NCI-H146 treated with DMSO at 0.1 percent for 48 hours (cell line): ENCODE results near the gene NKIRAS2.
"Not testable (repeated sequence)": the region's sequence is repeated elsewhere in the genome, so short reads cannot be mapped to it uniquely, and the experiment has no call there.

Experiments used
- DNase-seq: peaks from one replicate; lab custom pipeline; 2025; ENCODE audit not compliant: unreplicated experiment; lab: John Stamatoyannopoulos, UW

The NKIRAS2 gene

DNA sequence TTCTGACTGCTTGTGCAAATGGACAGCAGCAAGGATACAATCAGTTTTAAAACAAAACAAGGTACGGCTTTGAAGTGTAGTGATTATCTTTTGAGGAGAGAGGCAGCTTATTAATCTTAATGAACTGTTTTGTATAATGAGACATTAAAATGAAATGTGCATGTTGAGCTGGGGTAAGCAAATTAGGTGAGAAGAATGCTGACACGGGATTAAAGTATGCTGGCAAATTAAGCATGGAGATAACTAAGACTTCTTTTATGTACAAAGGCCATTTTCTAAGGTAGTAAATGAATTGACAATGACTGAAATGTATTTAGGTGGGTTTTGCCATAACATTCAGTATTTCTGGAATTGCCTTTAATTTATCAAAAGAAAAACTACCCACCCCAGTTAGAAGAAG lies 21.4 kb upstream of the NKIRAS2 start:
- DNase-seq, result no peak

DNA sequence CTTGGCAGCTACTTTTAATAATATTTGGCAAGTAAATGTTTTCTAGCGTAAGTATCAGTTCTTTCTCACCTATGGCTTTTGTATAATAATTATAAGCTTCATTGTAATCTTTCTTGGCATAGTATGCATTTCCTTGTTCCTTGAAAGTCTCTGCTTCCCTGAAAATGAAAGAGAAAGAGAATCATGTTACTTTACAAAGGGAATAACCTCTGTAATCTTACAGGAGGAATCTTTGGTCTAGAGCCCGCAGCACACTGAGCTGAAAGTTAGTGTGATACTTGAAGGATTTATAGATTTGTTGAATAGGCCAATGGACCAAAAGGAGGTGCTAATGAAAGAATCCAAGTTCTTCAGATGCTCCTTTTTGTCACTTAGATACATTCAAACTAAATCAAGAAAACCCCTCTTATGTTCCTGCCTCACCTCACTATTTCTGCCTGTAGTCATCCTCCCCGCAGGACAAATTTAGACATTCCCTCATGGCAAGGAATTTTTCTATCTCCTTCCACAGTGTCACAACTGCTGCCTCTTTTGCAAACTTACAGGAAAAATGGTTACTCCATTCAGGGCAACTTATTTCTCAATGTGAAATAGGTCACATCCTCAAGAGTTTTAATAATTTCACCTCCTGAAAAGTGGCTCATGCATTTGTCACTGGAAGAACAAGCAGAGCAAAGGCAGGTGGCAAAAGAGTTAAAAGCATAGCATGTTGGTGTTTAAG lies 19.3 kb upstream of the NKIRAS2 start:
- no peak for DNase-seq

DNA sequence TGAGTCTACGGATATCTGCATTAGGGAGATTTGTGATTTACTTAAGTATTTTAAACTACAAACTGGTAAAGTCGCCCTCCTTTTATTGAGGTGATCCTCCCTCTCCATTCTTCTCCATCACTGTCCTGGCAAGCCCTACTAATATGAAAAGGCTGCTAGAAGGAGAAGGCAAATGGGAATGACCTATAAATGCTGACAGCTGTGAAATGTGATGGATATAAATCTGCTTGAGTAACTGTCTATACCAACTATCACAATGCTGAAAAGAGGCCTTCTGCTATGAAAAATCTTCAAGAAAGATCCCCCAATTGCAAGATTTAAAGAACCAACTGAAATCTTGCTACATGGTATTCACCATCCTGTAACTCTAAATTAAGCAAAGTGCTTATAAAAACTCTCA lies 18.2 kb upstream of the NKIRAS2 start:
- DNase-seq, result no peak

DNA sequence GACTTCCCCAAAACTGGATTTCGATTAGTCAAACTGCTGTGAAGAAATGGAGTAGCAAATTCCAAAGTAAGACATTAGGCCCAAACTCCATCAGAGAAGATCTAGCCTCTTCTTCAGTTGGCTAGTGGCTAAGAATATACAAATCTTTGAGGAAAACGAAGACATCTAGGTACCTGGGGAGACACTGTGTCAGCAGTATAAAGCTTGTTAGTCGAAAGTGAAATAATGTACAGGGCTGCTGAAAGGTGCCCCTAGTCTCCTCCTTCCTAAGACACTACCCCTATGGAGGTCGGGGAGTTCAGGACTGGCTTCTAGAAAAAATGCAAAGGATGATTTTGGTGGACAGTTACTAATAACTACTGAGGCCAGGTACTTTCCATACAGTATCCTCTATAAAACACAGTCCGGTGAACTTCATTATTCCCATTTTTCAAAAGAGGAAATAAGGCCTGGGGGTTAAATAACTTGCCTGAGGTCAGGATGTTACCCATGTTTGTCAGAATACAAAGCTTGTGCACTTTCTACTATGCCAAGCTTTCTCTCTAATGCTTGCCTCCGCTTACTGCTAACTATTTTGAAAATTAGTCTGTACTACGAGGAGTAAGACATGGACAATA lies 17.6 kb upstream of the NKIRAS2 start:
- no peak for DNase-seq

DNA sequence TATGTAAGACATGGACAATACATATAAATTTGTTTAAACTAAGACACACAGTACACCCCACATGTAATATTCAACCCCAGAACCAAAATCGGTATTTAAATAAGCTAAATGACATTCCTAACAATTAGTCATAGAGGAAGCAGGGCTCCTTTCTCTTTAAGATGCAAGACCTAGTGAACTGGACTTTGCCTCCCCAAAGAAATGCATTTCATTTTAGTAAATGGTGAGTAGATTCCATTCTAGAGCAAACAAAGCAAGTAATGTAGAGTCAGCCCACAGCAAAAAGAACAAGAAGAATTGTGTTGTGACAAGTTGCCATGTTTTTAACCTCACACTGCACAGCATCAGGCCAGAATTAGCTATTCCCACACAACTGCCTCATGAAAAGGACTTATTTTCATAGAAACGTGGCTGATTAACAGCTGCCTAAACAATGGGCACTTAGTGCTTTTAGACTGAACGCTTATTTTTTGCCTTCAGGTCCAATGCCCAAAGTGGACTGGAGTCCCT lies 17.0 kb upstream of the NKIRAS2 start:
- no peak for DNase-seq

DNA sequence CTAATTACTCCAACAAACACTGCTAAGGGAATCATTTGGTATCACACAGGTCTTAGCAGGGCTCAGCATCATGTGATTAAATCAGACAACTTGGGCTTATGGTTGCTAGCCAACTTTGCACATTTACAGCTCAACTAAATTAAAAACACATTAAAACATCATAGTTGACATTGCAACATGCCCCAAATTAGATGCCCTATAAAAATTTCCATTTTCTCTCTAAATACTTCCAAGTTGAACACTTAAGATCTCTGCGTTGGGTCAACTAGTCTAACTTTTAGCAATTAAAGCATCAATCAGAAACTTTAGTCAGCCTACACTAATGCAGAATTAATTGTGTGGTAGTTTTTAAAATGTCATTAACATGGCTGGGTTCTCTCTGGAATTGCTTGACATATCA lies 14.7 kb upstream of the NKIRAS2 start:
- DNase-seq, result no peak

DNA sequence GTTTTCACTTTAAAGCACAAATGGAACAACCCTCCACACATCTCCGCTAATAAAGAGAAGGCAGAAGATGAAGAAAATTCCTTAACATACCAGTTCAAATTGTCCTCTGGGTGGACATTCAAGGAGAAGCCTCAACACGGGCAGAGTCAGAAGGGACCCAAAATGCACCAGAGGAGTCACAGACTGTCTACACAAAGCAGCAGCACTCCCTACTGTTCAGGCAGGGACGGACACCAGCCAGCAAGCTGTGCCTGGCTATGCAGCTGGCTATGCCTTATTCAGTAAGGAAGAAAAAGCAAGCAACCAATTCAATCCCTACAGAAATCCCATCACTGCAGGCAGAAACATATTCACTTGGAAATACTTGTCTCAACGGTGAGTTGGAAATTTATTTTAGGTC lies 10.7 kb upstream of the NKIRAS2 start:
- DNase-seq, result no peak

DNA sequence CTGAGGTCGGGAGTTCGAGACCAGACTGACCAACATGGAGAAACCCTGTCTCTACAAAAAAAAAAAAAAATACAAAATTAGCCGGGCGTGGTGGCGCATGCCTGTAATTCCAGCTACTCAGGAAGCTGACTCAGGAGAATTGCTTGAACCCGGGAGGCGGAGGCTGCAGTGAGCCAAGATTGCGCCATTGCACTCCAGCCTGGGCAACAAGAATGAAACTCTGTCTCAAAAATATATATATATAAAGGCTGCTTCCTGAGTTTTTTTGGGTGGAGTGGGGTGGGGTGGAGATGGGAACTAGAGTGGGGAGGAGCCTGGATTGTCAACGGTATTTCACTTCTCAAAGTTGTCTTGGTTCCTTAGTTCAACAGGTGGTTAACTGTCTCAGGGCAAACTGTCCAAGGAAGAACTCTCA lies 9.6 kb upstream of the NKIRAS2 start:
- DNase-seq, result not testable (repeated sequence)

DNA sequence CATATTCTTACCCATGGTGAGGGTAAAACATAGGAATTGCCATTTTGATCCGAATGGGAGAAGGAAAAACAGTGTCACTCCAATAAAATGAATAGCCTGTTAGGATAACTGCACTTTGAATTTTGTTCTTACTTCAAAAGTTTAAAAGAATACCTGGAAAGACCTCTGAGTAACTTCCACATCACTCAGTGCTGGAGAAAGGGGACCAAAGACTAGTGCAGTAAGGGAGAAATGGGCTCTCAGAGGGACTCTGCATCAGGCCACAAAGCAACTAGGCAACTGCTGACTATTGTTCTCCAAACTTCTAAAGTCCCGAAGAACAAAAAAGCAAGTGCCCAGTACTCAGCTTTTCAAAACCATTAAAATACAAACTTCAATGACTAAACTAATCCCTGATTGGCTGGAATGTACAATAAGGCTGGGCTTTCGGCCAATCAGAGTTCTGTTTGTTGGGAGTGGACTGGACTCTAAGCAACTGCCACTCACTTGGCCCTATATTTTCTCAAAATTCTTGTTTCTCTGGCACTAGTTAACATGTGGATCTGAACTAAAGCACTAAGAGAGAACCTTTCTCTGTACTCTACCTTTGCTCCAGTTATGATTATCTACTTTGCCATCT lies 8.9 kb upstream of the NKIRAS2 start:
- DNase-seq, result no peak

DNA sequence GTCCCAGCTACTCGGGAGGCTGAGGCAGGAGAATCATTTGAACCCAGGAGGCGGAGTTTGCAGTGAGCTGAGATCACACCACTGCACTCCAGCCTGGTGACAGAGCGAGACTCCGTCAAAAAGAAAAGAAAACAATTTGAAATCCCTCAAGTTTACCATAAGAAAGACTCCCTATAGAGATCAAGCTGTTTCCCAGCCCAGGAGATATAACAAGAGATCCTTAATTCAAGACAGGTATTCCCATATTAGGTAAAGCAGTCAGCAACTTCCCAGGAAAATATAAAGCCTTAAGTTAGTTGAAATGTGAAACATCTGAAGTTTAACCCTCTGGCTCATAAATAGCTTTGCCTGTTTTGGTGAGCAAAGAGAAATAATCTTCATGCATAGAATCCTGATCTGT lies 7.5 kb upstream of the NKIRAS2 start:
- not testable (repeated sequence) for DNase-seq

DNA sequence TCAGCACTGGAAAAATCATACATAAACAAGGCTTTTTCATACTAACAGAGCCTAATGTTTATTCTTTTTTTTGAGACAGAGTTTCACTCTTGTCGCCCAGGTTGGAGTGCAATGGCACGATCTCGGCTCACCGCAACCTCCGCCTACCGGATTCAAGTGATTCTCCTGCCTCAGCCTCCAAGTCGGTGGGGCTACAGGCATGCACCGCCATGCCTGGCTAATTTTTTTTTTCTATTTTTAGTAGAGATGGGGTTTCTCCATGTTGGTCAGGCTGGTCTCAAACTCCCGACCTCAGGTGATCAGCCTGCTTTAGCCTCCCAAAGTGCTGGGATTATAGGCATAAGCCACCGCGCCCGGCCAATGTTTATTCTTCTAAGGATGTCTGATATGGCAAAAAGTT lies 6.2 kb upstream of the NKIRAS2 start:
- DNase-seq, result not testable (repeated sequence)

DNA sequence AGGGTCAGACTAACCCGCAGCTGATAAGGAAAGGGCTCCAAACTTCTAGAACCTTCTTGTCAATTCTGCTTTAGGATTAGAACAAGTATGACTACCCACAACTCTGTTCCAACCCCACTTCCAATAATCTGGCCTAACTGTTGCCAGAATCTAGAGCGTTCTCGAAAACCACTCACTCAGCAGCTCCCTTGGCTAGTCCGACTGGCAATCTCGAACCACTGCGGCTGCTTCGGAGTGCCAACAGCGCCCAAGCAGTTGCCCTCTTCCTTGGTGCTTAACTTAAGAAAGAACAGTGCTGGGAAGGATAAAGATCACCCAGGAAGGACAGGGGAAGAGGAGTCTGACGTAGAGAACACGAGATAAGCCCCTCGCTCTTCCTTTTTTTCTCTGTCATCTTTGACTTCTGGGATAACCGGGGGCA lies 3.5 kb upstream of the NKIRAS2 start:
- DNase-seq, result no peak

DNA sequence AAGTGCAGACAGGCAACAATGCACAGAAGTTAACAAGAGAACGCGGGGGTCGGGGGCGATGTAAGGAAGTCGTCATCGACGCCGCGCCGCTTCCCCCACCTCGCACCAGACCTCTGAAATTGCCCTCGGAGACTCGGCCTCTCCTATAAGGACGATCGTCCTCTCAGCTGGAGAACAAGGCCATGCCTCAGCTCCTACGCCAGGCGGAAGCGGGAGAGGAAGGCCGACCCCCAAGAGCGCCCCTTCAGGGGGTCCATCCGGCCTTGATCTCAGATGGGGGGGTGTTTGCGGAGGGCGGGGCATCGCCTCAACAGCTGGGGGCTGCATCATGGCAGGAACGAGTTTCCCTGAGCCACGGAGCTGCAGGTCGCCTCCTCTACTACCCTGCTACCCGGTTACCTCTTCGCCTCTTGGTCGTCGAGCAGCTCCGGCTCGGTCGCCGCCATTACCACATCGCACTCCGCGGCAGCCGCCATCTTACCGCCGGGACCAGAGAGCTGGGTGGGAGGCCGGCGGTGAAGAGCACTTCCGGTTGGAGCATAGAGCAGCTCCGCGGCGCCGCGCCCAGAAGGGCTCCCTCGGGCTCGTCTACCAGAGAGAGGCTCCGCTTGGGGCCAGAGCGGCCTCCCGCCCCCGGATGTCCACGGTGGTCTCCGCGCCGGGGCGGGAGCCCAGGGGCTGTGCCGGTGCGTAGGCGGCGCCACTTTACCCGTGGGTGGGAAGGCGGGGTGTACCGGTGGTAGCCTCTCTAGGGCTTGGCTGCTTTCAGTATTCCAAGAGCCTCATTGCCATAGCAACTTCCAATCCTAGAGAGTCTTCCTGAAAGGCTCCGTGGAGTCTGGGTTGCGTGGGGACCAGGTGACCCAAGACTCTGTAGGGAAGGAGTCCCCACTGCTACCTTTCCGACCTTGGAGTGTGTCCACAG lies 2.7 kb upstream of the NKIRAS2 start, which contains the start of gene DNAJC7:
Gene DNAJC7, minus strand, starts transcription at position 499 of the 925 bp plus-strand sequence. Its CDS starts 23 bp downstream, at position 476.
- DNase-seq, result peak; percentile 84

DNA sequence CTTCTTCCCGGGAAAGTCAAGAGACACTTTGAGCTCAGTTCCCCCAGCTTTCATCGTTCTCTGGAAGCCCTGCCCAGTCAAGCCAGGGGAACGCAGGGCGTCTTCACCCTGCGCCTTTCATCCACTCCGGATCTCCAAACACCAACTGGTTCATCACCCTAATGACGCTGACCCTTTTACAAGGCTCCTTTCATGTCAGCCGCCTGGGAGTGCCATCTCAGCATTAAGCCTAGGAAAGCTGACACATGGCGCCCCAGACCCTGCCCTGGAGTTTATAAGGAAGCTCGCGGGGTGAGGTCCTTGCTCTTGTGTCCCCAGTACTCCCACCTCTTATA lies 2.1 kb upstream of the NKIRAS2 start:
- DNase-seq, result no peak

DNA sequence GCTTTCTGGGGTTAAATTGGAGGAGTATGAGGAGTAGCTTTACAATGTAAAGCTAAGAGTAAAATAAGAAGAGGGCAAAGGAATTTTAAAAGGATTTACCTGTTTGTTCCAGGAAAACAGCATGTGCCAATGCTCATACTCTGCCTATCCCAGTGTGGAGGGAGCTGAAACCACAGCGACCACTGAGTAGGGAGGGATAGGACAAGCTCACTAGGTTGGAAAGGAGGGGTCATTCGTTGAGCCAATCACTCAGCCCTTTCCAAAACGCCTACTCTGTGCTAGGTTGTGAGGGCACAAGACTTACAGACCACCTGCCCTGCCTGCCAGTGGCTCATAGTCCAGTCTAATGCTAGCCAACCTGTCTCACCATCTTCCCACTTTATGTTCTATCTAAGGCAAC lies 1.6 kb upstream of the NKIRAS2 start:
- no peak for DNase-seq

DNA sequence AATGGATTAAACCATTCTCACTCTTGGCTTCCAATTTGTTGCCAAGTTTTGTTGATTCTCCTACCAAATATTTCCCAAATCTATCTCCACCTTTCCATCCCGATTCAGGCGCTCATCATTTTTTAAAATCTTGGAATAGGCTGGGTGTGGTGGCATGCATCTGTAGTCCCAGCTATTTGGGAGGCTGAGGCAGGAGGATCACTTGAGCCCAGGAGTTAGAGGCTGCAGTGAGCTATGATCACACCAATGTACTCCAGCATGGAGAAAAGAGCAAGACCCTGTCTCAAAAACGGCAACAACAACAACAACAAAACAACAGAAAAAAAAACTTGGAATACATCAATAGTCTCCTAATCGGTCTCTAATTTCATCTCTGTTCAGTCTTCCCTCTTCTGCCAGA lies 902 bp upstream of the NKIRAS2 start:
- DNase-seq, result no peak

DNA sequence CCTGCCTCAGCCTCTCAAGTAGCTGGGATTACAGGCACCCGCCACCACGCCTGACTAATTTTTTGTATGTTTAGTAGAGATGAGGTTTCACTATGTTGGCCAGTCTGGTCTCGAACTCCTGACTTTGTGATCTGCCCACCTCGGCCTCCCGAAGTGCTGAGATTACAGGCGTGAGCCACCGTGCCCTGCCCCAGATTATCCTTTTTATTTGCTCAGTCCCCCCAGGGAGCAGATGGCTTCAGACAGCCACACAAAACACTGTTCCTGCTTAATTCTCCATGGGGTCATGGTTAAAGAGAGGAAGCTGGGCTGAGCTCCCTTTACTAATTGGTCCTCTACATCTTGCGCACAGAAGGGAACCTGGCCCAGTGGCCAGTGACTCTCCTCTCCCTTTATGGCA lies 955 bp downstream of the NKIRAS2 start:
- peak; percentile 11 for DNase-seq

DNA sequence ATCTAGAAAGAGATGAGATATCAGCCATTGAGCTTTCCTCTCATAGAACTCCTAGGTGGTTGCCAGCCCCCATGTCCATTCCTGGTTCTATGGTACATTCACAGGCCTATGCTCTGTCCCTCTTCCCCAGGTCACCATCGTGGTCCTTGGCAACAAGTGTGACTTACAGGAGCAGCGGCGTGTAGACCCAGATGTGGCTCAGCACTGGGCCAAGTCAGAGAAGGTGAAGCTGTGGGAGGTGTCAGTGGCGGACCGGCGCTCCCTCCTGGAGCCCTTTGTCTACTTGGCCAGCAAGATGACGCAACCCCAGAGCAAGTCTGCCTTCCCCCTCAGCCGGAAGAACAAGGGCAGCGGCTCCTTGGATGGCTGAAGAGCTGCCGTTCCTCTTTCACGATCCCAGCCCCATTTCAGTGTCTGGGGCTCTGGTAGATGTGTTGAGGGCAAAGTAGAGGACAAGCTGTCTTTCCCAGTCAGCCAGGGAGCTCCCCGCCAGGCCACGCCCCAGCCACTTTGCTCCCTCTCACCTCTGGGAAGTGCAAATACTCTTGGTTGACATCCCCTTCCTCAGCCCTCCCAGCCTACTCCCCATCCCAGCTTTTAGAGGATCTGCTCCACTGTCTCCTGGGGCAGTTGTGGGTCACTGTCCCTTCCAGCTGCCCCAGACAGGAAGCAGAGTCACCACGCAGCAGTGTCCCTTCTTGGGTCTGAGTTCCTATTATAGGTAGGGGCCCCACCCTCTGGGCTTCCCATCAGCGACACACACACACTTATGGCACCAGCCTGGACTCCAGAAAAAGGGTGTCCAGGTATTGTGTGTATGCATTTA lies 3.8 kb downstream of the NKIRAS2 start:
- DNase-seq, result no peak

DNA sequence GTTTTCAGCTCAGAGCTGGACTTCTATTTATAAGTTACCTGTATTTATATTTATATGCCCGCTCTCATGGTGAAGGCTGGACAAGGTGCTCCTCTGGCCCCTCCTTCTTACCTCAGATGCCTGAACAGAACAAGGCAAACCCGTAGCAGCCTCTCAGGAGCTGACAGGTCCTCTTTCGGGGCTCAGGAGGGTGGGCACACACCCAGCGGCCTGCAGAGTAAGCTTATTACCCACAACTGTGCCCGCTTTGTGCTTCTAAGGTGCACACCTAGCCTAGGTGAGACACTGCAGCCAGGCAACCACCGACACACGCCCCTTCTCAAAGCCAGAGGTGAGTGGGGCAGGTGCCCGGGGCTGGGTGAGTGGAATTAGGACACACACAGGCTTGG lies 5.3 kb downstream of the NKIRAS2 start:
- no peak for DNase-seq

DNA sequence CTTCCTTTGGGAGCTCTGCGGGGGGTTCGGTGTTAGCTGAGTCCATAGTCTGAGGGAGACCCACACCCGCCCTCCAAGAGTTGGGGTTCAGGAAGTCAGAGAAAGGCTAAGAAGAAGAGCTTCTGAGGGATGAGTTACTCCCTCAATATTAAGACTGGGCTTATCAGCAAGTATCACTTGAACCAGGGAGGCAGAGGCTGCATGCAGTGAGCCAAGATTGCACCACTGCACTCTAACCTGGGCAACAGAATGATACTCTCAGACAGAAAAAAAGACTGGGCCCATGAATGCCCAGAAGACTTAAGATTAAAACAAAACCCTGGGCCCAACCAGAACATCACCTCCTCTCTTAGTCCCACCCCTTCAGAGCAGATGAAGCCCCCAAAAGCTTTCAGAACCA lies 6.0 kb downstream of the NKIRAS2 start:
- no peak for DNase-seq
